Pancreas (tissue), 10 donors: ENCODE data around the gene APH1B. TPM values are rescaled to one million over a fixed set of nuclear protein-coding genes. Genes with fewer than 3 reads are reported as not detected.

Source experiments
- ATAC-seq, 4 donors: fragments of 200-7000 bp; cut with Tn5 transposase; one replicate each; pipeline versions ENCODE4 v1.8.0 to v1.9.1; 2020; ENCODE audit warnings: mild to moderate bottlenecking in 4 of 4, moderate library complexity in 4 of 4
- DNase-seq, 6 donors: peaks; one replicate each; pipeline ENCODE4 v3.0.0-alpha.2; 2020
- FAIRE-seq: peaks from 2 replicates; lab custom pipeline; 2012; peaks lifted over from hg19 to GRCh38; lab: Jason Lieb, UNC
- H3K27ac ChIP-seq, 4 donors: fragments of 200-600 bp; sonication (generic); 1 replicate in 3 of 4; 2 replicates in 1 of 4; pipeline versions ENCODE4 v1.5.0 to v1.8.0; 2020
- H3K27me3 ChIP-seq, 4 donors: fragments of 200-600 bp; one replicate each; pipeline ENCODE4 v1.8.0; 2021
- H3K36me3 ChIP-seq, 3 donors: fragments of 200-600 bp; sonication (generic) in 1 of 3; one replicate each; pipeline versions ENCODE4 v1.5.0 to v1.8.0; 2020 to 2021
- H3K4me1 ChIP-seq, 3 donors: fragments of 200-600 bp; one replicate each; pipeline ENCODE4 v1.8.0; 2021
- H3K4me3 ChIP-seq, 4 donors: fragments of 200-600 bp; sonication (generic) in 2 of 4; one replicate each; pipeline versions ENCODE4 v1.5.0 to v1.8.0; 2020 to 2021
- H3K9me3 ChIP-seq, 4 donors: fragments of 200-600 bp; one replicate each; pipeline ENCODE4 v1.8.0; 2021
- WGBS, 2 donors: extraction: QIAGEN DNeasy Blood & Tissue Kit; methylation state at CpG; one replicate each; pipeline ENCODE4 v1.1.7; 2013; 5-methylcytosine and 5-hydroxymethylcytosine counted together
- intact Hi-C, 3 donors: fragments of 100-400 bp; cut with DNase I; formaldehyde crosslinking; loops; one replicate each; pipeline versions ENCODE4 v1.11.1 to v1.14.2; 2022
- polyA plus RNA-seq, 2 donors: library from polyadenylated mRNA; stranded (reverse); fragments of 200-250 nt; gene quantifications; one replicate each; pipeline ENCODE4 v1.2.3, GENCODE V29; 2013
- total RNA-seq, 6 donors: library from RNA; stranded (reverse); fragmentation: NEBNext Ultra II Directional in 4 of 6; extraction: Animal tissue kit (Norgen Biotek cat#: 25700) in 4 of 6; gene quantifications; one replicate each; pipeline versions ENCODE4 v1.2.1 to v1.2.4, GENCODE V29; 2021 to 2023
- TF ChIP-seq, protein P1 (sequence below), 4 donors: fragments of 200-600 bp; sonication (generic) in 3 of 4; IDR thresholded peaks; one replicate each; pipeline versions ENCODE4 v1.5.0 to v1.8.0; 2021; ENCODE audit warnings: antibody characterized with exemption in 4 of 4
- donor health status: healthy with polysubstance abuse.
- donor health status: DM: no; HTN: no; CAD: no; lungs with moderate emphysema.
- donor health status: DM: no; HTN: no; CAD: no.
- donor health status: control.
- donor health status: control.
- donor health status: Bipolar disorder and iron deficiency.
- donor health status: DM: yes; HTN: yes; CAD: no.
- donor health status: DM: no; HTN: no; CAD: no.
- donor health status: DM: no; HTN: no; CAD: no.
- donor health status: DM: yes; HTN: yes; CAD: no.

The APH1B gene
- total and polyA plus RNA-seq, 8 donors = 3.1 to 11.7 (median 5.8) TPM

DNA sequence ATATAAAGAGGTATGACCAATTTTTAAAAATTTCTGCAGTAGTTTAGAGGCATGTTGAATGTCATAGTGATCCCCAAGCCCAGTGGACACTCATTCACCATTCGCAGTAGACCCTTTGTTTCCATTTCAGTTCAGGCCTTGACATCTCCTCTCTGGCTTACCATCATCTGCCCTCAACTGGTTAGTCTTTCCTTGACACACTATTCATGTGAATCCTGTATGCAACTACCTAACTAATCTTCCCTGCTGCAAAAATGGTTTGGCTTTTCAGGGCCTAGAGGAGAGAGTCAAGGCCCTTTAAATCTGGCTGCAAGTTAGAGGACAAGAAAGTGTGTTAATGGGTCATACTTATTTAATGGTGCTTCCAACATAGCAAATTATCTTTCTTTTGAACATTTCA is 10.9 kb downstream of the APH1B start:
- H3K36me3 ChIP-seq = no peaks in the 10 kb centered on the region
- ATAC-seq (peak in 2 of 4 donors; percentile 20 to 37), FAIRE-seq (no peak), DNase-seq (no peak)
- H3K27me3 ChIP-seq = no peaks in the 10 kb centered on the region
- intact Hi-C loops = no loop called here
- TF ChIP-seq, protein P1, sequence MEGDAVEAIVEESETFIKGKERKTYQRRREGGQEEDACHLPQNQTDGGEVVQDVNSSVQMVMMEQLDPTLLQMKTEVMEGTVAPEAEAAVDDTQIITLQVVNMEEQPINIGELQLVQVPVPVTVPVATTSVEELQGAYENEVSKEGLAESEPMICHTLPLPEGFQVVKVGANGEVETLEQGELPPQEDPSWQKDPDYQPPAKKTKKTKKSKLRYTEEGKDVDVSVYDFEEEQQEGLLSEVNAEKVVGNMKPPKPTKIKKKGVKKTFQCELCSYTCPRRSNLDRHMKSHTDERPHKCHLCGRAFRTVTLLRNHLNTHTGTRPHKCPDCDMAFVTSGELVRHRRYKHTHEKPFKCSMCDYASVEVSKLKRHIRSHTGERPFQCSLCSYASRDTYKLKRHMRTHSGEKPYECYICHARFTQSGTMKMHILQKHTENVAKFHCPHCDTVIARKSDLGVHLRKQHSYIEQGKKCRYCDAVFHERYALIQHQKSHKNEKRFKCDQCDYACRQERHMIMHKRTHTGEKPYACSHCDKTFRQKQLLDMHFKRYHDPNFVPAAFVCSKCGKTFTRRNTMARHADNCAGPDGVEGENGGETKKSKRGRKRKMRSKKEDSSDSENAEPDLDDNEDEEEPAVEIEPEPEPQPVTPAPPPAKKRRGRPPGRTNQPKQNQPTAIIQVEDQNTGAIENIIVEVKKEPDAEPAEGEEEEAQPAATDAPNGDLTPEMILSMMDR (IDR thresholded peaks at IDR 0.05) = no peak
- H3K9me3 ChIP-seq = no peaks in the 10 kb centered on the region
- H3K4me1 ChIP-seq = no peaks in the 10 kb centered on the region
- WGBS, 2 donors = 46 to 53% methylated on average over 1 of the region's 1 CpG
- no peak overlapping the region for H3K27ac ChIP-seq
- no peak overlapping the region for H3K4me3 ChIP-seq

DNA sequence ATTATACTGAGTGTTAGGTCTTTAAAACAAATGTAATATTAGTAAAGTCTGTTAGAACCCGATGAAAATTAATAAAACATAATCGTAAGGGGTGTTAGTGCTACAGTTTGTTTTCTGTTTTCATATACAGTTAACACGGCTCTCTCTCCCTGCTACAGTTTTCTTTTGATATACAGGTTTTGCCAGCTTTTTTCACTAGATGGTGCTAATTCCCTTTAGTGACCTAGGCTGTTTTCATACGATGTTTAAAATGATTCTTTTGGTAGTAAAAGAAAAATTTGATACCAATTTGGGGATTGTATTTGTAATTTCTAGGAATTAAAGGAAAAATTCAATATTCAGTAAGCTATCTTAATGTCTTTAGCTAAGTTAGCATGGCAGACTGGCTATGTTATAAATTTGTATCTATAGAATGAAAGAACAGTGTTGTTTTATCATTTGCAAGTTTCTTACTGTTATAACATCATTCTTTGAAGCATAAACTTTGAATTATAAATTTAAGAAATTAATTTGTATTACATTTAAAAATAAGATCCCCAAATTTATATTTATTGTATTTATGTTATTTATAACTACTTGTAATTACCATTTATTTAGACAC is 11.5 kb downstream of the APH1B start:
- H3K4me3 ChIP-seq = no peak overlapping the region
- FAIRE-seq = peak; percentile 92
- DNase-seq = no peak
- TF ChIP-seq, protein P1 (IDR thresholded peaks at IDR 0.05) = peak in 3 of 4 donors; percentile 36 to 60 (median 50)
- peak; percentile 60 to 91 (median 85) for ATAC-seq
- intact Hi-C loops = no loop called here
- H3K27me3 ChIP-seq = no peaks in the 10 kb centered on the region
- no peaks in the 10 kb centered on the region for H3K4me1 ChIP-seq
- H3K9me3 ChIP-seq = no peaks in the 10 kb centered on the region
- 1 to 2% methylated on average over 4 of the region's 4 CpGs for WGBS, 2 donors
- H3K27ac ChIP-seq = no peak overlapping the region
- no peaks in the 10 kb centered on the region for H3K36me3 ChIP-seq

DNA sequence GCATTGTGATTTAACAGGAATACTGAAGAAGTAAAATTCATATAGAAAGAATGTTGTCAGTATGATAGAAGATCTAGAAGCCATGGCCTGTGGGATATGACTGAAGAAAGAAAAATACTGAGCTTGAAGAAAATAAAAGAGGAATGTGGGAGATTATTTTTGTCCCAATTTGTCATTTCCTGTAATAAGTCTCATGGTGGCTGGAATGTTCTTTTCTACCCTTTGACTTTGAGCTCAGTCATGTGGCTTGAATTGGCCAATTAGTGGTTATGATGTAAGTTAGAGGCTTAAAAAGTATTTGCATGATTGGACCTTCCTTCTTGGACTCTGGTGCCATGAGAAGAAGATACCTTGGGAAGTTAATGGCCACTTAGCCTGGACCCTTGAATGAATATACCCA is 14.1 kb downstream of the APH1B start:
- peak overlapping the region in 1 of 4 donors; percentile 3 for H3K27ac ChIP-seq
- no peak overlapping the region for H3K4me3 ChIP-seq
- ATAC-seq (no peak), DNase-seq (no peak), FAIRE-seq (no peak)
- no peaks in the 10 kb centered on the region for H3K9me3 ChIP-seq
- no peaks in the 10 kb centered on the region for H3K27me3 ChIP-seq
- TF ChIP-seq, protein P1 (IDR thresholded peaks at IDR 0.05) = no peak
- intact Hi-C loops = loop anchor here in 2 of 3 donors (5.0 to 10.0 kb wide), 2 partner anchors 116 to 123 kb away; no protein-coding TSS in a partner anchor
- H3K4me1 ChIP-seq = no peaks in the 10 kb centered on the region
- H3K36me3 ChIP-seq = no peaks in the 10 kb centered on the region

DNA sequence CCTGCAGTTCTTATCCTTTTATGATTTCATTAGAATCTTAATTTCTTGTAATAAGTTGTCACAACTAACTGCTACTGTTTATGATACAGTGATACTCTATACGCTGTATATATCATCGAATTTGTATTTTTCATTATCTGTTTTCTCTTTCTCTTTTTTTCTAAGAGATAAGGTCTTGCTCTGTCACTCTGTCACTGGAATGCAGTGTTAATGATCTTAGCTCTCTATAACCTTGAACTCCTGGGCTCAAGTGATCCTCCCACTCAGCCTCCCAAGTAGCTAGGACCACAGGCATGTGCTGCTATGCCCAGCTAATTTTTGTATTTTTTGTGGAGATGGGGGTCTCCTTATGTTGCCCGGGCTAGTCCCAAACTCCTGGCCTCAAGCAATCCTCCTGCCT is 14.8 kb downstream of the APH1B start:
- no peak overlapping the region for H3K4me3 ChIP-seq
- no peaks in the 10 kb centered on the region for H3K9me3 ChIP-seq
- intact Hi-C loops = loop anchor here in 2 of 3 donors (5.0 to 10.0 kb wide), 2 partner anchors 115 to 123 kb away; no protein-coding TSS in a partner anchor
- DNase-seq (no peak), ATAC-seq (no peak), FAIRE-seq (no peak)
- H3K27me3 ChIP-seq = no peaks in the 10 kb centered on the region
- H3K4me1 ChIP-seq = no peaks in the 10 kb centered on the region
- H3K27ac ChIP-seq = no peak overlapping the region
- 72 to 76% methylated on average over 3 of the region's 3 CpGs for WGBS, 2 donors
- no peaks in the 10 kb centered on the region for H3K36me3 ChIP-seq
- TF ChIP-seq, protein P1 (IDR thresholded peaks at IDR 0.05) = no peak

DNA sequence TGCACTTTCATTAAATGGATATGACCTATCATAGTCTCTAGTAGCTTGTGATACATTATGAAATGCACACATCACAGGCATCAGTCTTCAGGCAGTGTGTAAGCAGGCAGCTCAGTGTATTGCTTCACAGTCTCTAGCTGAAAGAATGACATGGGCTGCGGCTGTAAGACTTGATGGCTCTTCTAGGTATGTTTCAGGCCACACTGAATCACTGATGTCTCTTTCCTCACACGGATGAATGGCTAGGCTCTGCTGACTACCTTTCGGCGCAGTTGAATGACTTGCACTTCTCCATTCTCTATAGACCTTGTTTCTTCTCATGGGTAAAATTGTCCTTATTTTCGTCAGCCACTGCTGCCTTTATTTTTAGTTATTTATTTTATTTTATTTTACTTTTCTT is 15.4 kb downstream of the APH1B start:
- ATAC-seq = peak in 1 of 4 donors; percentile 21

More for the DNA sequence above, 15.4 kb downstream of the APH1B start:
- WGBS, 2 donors = 92 to 93% methylated on average over 5 of the region's 5 CpGs
- intact Hi-C loops = loop anchor here in 2 of 3 donors (5.0 to 10.0 kb wide), 2 partner anchors 115 to 122 kb away; no protein-coding TSS in a partner anchor
- Histone ChIP-seq H3K4me1 (no peaks in the 10 kb centered on the region), H3K27me3 (no peaks in the 10 kb centered on the region), H3K4me3 (no peak overlapping the region), H3K36me3 (no peaks in the 10 kb centered on the region), H3K9me3 (no peaks in the 10 kb centered on the region), H3K27ac (no peak overlapping the region)
- TF ChIP-seq, protein P1 (IDR thresholded peaks at IDR 0.05) = no peak
- DNase-seq (no peak), FAIRE-seq (no peak)
